Right hindlimb (tissue), 1 donor: ENCODE data around the gene PIP4K2A.
"Not testable (repeated sequence)": the region's sequence is repeated elsewhere in the genome, so short reads cannot be mapped to it uniquely, and the experiment has no call there.

Experiments used
- DNase-seq: peaks from one replicate; pipeline ENCODE4 v3.0.0-alpha.2; 2018

The PIP4K2A gene

DNA sequence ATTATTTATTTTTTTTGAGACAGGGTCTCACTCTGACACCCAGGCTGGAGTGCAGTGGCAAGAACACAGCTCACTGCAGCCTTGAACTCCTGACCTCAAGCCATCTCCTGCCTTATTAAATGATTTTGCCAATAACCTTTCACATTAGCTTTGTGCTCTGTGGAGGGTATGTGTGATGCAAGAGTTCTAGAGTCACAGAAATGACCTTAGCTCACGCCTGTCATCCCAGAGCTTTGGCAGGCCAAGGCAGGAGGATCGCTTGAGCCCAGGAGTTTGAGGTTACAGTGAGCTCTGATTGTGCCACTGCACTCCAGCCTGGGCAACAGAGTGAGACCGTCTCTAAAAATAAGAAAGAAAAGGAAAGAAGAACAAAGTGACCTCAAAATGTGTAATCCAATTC is 4.3 kb upstream of the PIP4K2A start:
- not testable (repeated sequence) for DNase-seq

DNA sequence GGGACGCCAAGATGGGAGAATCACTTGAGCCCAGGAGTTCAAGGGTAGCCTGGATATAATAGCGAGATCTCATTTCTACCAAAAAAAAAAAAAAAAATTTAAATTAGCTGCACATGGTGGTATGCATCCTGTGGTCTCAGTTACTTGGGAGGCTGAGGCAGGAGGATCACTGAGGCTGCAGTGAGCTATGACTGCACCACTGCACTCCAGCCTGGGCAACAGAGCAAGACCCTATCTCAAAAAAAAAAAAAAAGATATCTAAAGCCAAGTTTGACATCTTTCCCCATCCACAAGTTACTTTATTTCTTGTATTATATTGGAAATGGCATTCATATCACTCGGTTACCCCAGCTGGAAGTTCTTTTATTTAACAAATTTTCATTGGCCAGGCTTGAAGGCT is 3.4 kb upstream of the PIP4K2A start:
- no peak for DNase-seq

DNA sequence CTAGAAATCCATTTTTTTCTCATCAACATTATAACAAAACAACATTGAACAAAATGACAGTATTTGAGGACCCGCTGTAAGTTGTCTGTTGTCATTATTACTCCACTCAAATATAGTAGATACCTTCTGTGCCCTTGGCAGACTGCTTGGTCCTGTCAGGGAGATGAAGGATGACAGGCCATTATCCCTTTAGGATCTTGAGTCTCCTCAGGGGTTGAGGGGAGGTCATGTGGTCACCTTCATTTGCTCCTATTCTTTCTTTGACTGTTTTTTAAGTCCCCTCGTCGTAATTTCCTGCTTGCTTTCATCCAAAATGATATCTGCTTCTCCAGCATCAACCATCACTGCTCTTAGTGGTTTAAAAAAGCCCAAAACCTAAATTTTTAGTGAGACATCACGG is 2.6 kb upstream of the PIP4K2A start:
- no peak for DNase-seq

DNA sequence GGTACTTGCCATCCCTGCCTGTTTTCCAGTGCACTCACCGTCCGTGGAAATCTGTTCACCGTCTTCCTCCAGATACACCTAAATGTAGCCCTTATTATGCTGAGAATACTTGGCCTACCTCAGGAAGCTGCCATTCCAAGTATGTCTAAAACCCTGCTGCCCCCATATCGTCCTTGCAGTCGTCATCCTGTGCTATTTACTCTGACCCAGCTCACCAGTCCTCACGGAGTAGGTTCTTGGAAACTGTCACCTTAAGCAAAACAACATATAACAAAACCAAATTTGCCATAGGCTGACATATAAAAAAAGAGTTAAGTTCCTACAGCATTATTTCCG is 880 bp upstream of the PIP4K2A start:
- DNase-seq: no peak

DNA sequence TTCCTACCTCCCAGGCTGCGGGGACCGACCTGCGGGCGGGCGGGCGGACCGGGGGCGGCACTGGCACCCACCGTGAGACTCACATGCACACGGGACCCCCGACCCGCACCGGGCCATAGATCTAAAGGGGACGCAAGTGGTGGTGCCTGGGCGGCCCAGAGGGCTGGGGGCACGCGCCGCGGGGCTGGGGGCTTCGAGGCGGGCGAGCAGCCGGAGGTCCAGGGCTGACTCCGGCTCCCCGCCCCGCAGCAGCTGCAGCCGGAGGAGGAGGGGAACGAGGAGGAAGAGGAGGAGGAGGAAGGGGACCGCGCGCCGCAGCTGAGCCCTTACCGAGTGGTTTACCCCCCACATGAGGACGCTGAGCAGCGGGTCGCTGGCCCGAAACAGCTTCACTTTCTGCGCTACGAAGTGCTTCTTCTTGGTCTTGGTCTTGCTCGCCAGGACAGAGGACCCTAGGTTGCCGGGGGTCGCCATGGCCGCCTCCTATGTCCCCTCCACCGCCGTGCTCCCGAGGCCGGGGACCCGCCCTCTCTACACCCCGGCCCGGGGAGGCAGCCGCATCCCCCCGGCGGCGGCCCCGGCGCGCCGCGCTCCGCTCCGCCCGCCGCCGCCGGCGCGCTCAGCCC is 412 bp downstream of the PIP4K2A start:
- DNase-seq: peak; percentile 57

DNA sequence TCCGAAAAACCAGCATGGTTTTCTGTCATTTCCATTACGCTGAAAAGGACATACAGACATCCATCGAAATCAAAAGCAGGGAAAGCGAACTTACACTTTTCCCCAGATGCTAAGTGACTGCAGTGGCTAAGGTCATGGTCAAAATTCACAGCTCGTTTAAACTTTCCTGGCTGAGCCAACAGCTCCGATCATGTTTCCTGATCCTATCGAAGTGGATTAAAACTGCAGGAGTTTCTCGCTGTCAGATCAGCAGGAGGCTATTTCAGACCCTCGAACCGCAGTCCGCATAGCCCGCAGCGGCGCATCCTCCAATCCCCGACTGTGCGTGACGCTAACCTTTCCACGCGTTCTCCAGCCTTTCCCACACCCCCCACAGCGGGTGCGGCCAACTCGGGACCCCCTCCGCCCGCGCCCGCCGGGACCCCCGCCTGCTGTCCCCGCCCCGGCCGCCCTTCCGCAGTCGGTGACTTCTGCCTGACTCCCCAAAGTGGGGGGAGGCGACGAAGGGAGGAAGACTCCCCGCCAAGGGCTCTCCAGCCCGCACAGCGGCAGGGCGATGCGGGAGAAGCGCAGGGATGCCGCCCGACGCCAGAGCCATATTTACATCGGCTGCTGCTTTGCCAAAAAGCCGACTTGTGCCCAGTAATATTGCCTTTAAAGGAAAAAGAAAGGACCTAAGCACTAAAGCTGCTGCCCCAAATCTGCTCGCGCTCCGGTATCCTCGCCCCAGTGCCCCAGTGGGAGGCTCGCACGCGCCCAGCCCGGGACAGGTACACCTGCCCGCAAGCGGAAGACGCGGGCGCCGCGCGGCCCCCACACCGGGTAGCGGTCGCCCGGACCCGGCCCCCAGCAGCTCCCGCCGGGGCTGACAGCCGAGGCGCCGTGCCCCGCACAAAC is 1.2 kb downstream of the PIP4K2A start:
- DNase-seq: peak; percentile 48

DNA sequence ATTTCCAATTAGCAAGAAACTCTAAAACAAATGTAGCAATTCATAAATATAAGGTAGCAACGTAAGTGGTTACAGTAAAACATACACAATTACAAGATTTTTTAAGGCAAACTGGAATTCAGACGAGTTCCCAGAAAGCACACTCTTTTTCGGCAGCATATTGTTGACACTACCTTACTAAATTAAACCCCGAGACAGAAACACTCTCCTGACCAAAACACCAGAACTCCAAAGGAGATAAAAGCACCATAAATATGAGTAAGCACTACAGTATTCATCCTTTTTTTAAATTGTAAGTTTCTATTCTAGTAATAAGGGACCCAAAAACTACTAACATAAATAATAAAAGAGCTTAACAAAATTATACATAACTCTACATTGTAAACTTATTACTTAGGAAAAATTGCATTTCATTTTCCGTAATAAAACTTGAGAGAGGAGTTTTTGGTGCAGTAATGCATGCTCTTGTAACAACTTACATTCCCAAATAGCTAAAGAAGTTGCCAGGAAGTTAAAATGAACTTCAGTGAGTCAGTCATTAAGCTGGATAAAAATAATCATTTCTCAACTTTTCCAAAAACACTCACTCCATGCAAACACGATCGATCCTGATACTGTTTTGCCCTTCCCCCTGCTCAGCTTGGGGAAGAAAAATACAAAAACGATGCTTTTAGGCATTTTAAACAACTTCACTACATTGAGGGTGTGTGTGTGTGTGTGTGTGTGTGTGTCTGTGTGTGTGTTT is 2.0 kb downstream of the PIP4K2A start:
- DNase-seq: no peak

DNA sequence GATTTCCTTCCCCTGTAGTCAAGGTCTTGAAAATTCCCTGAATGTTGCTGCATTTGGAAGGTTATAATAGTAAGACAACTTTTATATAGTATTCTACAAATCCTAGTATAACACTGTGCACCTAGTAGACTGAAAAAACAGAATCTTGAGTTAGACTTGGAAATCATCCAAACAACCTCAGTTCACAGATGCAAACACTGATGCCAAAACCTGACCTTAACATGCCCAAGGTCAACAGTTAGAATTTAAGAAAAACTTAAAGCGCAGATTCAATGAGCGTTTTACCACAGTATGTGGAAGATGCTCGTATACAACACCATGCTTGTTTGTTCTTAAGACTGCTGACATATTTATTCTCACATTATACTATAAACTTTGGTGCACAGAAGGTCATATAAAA is 3.0 kb downstream of the PIP4K2A start:
- no peak for DNase-seq

DNA sequence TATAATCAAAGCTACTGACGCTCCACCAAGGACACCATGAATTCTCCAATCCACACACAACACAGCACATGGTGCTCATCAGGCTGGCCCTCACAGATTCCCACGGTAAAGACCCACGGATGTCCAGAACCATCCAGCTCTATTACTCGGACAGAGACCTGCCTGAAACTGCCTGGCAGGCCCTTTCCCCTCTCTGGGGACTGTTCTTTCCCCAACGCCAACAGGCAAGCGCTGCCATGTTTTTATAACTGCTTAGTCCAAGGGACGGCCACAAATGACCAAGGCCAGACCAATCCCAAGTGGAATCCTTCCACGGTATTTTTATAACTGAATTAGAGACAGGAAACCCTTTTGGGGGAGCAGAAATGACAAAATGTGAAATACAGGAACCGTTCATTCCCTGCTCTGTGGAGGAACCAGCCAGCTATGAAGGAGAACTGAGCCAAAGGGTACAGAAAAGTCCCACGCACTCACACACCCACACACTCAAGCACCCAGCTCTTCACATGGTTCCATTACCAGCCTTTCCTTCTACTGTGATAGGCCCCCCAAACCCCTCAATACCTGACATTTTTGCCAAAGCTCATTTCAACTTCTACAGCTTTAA is 4.1 kb downstream of the PIP4K2A start:
- DNase-seq: no peak

DNA sequence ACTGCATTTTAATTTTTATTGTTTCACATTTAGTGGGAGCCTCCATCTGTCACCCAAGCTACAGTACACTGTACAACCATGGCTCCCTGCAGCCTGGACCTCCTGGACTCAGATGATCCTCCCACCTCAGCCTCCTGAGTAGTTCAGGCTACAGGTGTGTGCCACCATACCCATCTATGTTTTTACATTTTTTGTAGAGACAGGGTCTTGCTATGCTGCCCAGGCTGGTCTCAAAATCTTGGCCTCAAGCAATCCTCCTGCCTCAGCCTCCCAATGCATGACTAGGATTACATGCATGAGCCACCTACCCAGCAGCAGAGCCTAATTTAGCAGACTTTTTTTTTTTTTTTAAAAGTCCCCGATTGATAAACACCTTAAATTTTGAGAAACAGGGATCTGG is 5.6 kb downstream of the PIP4K2A start:
- DNase-seq: no peak

DNA sequence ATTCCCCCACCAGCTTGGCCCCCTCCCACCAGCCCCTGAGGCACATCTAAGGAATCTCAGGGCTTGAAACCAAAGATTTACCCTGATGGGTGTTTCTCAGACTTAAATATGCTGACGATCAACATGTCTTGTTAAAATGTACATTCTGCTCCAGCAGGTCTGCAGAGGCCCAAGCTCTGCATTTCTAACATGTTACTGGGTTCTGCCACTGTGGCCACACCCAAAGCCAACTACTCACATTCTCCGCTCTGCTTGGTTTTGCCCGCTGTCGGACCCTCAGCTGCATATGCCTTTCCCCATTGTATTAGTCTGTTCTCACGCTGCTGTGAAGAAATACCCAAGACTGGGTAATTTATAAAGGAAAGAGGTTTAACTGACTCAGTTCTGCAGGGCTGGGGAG is 8.9 kb downstream of the PIP4K2A start:
- no peak for DNase-seq

DNA sequence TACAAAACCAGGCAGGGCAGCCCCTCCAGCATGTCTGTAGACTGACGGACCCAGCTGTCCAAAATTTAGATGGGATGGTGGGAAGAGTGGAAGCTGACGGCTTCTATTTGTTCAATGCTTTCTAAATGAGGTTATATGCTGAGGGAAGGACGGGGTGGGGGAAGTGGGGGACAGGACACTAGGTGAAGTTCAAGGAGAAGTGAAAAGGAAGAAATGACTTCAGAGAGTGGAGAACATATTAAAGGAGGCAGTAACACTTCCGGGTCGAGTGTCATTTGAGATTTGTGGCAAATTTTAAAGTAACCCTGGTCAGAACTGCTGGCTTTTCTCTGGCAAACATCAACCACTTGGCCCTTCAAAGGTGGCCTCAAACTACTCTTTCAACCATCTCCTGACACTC is 9.4 kb downstream of the PIP4K2A start:
- DNase-seq: no peak

DNA sequence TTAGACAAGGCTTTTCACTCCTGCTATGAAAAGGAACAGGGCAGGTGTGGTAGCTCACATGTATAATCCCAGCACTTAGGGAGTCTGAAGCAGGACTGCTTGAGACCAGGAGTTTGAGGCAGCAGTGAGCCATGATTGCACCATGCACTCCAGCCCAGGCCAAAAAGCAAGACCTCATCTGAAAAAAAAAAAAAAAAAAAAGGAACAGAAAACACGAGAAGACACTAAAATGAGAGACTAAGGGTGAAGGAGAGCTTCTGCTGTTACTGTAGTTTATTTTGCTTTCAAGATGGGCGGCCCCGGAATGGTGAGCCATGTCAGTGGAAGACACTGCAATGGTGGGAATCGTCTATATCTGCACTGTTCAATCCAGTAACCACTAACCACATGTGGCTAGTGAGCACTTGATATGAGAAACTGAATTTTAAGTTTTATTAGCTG is 9.9 kb downstream of the PIP4K2A start:
- DNase-seq: no peak

DNA sequence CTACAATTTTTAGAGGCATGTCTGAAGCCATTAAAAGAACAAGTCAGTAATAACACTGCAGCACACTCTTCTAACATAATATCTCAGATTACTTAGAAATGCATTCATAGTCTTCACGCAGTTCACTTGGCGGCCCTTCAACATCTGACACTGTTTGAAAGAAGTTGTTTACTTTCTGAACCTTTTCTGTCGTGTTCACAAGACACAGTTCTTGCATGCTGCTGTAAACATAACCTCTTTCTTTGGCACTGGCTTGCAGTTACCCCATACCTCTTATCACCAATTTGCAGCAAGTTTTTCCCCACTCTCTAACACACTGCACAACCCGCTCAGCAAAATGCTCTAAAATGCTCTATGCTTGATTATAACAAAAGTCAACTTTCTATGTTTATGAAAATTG is 12.0 kb downstream of the PIP4K2A start:
- DNase-seq: no peak

DNA sequence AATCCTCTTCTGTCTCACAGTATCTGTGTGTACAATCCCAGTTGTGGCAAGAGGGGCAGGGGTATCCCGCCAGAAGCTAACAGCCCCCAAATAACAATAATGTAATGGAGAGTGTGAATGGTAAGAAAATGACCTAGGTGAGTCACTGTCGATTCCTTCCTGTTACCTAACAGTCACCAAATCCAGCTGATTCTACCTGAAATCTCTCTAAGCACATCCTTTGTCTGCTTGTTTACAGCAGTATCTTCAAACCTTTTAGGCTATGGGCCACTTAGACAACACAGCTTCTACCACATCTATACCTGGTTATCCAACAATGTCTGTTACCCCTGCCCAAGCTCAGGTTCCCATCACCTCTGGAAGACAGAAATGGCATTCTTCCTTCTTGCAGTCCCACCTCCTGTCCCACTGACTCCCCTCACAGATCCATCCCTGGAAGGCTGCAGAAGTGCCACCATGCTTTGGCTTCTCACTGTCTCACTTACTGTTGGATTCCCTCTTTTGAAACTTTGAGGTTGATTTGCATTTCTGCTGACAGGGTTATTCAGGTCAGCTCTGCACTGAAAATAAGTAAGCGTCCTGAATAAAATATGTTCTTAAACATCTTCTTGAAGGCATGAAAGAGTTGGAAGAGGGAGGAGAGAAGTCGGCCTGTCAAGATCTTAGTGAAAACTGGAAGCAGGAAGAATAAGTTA is 13.1 kb downstream of the PIP4K2A start:
- DNase-seq: no peak

DNA sequence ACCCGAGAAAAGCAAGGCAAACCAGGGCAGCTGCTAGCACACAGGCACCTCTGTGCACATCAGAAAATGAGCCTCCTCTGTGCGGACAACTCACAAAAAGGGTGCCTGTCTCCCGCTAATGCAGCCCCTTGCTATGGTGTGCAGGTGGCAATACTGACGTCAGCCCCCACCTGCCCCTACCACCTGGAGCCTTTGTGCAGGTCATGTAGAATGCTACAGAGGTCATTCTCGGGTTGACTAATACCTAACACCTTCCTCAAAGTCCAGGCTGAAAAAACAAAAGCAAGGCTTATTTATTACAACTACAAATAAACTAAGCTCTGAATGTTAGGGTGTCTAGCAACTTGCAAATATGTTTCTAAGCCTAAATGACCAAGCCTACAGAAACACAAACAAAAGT is 13.9 kb downstream of the PIP4K2A start:
- no peak for DNase-seq

DNA sequence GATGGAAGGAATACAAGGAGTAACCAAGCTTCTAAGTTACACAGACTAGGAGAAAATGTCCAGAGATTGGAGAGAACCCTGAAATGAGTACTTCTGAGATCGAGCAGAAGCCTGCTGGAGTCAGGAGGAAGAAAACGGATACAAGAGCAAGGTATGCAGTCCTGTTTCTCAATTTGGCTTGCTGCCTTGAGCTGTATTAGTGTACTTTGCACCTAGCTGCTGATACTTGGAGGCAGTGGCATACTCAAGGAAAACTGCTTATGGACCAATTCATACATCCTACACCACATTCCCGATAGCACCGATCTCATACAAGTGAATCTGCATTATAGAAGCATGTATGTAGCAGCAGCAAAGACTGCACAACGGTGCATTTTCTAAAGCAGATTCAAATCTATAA is 14.4 kb downstream of the PIP4K2A start:
- no peak for DNase-seq

DNA sequence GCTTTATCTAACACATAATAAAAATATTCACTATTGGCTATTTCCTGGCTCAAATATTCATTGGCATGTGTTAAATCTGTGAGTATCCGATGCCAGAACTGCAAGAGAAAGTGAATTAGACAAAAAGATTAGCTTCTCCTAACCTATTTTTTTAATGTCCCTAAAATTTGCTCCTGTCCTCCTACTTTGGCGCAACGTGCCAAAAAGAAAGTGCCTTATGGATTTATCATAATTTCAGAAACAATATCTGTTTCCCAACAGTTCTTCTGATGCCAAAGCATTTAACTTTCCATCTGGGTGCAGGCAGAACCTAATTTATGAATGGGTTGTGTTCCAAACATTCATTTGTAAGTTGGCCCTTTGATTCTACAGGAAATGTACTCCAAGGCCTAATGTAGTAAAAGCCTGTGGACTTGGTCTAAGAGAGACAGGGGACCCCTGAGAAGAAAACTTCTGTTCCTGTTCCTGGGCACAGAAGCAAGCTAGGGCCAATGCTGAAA is 15.4 kb downstream of the PIP4K2A start:
- no peak for DNase-seq

DNA sequence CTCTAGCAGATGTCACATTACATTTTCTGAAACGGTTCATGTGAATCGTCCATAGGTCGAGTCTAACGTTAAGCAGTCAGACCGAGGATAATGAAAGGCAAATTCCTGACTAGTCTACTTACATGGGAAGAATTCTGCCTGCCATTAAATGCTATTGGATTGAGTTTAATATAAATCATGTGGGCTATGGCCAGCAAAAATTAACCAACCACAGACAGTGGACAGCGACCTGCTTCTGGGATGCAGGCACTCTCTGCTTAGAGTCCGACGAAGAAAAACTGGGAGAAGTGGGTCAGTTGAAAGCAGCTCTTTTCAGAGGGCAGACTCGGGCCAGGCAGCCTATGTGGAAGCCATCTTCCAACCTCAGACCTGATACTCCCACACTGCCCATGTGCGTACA is 16.6 kb downstream of the PIP4K2A start:
- DNase-seq: no peak

DNA sequence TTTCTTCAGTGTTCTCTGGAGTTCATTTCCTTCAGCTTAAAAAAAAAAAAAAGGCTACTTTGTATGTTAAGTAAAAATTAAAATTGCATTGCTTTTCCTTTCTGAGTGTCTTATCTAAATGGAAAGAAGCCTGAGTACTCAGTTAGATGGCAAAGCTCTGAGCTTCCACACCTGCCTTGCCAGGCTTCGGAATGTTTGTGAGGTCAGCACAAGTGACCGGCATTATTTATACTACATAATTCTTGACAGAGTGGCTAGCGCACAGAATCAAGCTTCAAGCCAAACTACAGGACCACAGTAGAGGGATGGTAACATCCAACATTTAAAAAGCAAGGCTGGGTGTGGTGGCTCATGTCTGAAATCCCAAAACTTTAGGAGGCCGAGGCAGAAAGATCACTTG is 17.3 kb downstream of the PIP4K2A start:
- DNase-seq: no peak

DNA sequence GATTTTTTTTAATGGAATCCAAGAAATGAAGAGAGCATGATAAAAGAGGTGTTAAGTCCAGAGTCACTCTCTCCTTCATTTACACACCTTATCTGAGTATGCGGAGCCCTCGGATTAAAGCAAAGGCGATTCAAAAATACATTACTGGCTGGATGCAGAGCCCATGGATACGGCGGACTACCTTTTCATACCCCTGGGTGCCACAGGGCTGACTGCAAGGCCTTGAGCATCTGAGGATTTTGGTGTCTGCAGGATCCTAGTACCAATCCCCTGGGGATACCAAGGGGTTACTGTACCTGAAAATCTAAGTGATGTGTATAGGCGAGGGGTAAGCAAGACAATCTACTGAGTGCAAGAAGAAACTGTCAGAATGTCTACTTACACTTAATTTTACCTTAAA is 20.5 kb downstream of the PIP4K2A start:
- no peak for DNase-seq

DNA sequence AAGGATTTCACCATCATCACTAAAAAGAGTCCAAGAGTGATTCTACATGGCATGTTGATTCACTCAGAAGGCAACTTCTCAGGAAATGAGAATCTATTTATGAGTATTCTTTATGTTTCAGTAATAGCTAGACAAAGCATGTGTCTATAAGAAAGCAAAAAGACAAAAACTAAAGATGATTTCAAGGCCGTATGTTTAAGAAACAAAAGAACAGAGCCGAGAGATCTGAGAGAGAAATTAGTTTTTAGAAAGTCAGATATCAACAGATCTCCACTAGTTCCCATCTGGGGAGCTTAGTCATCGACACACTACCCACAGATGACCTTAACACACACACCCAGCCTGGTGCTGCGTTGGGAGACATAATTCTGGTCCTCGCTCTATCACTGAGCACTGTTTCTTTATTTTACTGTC is 21.0 kb downstream of the PIP4K2A start:
- no peak for DNase-seq

DNA sequence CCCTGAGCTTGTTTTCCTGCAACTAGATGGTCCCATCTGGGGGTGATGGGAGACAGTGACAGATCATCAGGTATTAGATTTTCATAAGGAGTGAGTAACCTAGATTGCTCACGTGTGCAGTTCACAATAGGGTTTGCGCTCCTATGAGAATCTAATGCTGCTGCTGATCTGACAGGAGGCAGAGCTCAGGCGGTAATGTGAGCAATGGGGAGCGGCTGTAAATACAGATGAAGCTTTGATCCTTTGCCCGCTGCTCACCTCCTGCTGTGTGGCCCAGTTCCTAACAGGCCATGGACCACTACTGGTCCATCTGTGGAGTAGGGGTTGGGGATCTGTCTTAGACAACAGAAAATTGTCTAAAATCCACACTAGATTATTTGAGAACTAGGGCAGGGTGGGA is 22.3 kb downstream of the PIP4K2A start:
- not testable (repeated sequence) for DNase-seq
